Posterior vena cava (tissue), 2 donors: Measurements from ENCODE around the gene CENPVL1. TPM values are rescaled to one million over a fixed set of nuclear protein-coding genes. Genes with fewer than 3 reads are reported as not detected.

Experiments used
- total RNA-seq, 2 donors: library from RNA; stranded (reverse); fragmentation: NEBNext Ultra II Directional; extraction: Animal tissue kit (Norgen Biotek cat#: 25700); gene quantifications; one replicate each; pipeline ENCODE4 v1.2.1, GENCODE V29; 2021
- donor health status: DM: yes; HTN: yes; CAD: no.
- donor health status: DM: yes; HTN: yes; CAD: no.

The CENPVL1 gene
- total RNA-seq, 2 donors from 2014 or later, result not detected

Other genes with a start within 250 kb of the CENPVL1 start
- gene NUDT11, start 213.9 kb upstream of the CENPVL1 start, total RNA-seq, result 1 to 10 TPM; 1.6 to 2.7 TPM
- gene CENPVL3, start 91.6 kb upstream of the CENPVL1 start, total RNA-seq, result not detected
- not detected for gene CENPVL2, start 27.7 kb upstream of the CENPVL1 start, total RNA-seq
- 1 to 10 TPM; 6.9 to 7.6 TPM for gene GSPT2, start 32.9 kb downstream of the CENPVL1 start, total RNA-seq
- 100 to 1,000 TPM in 1 of 2 donors, 10 to 100 TPM in 1; 72.7 to 103 TPM for gene MAGED1, start 183.1 kb downstream of the CENPVL1 start, total RNA-seq